Natural killer cell treated with Interleukin-12 subunit alpha and Interleukin-12 subunit beta and Interleukin-15 and Interleukin-18, amount 100 ng/mL, for 72 hours (primary cell): ENCODE data around the gene ITPKB. TPM values are rescaled to one million over a fixed set of nuclear protein-coding genes. Genes with fewer than 3 reads are reported as not detected.
A peak's percentile ranks its signal among the peaks of the same experiment; 100 is the strongest.

Experiments used
- ATAC-seq, 2 donors: fragments of 150-1000 bp; cut with Tn5 transposase in 1 of 2; sonication (Bioruptor Pico), chemical (Tn5 transposase) in 1 of 2; 2 replicates each; pipeline ENCODE4 v1.10.0; 2021
- DNase-seq: peaks from one replicate; pipeline ENCODE4 v3.0.0; 2022; ENCODE audit warnings: low spot score
- H3K27ac Mint-ChIP-seq, 2 donors: 1 replicate in 1 of 2; 2 replicates in 1 of 2; pipeline ENCODE4 v1.8.0; 2022; ENCODE audit warnings: mixed read lengths in 2 of 2, mild to moderate bottlenecking in 1 of 2, moderate library complexity in 1 of 2
- H3K27me3 Mint-ChIP-seq, 2 donors: 1 replicate in 1 of 2; 2 replicates in 1 of 2; pipeline ENCODE4 v1.8.0; 2022; ENCODE audit warnings: mixed read lengths in 2 of 2
- H3K36me3 Mint-ChIP-seq: one replicate; pipeline ENCODE4 v1.8.0; 2022; ENCODE audit warnings: mixed read lengths
- H3K4me1 Mint-ChIP-seq, 2 donors: 1 replicate in 1 of 2; 2 replicates in 1 of 2; pipeline ENCODE4 v1.8.0; 2022; ENCODE audit warnings: low read depth in 2 of 2, mixed read lengths in 2 of 2, mild to moderate bottlenecking in 1 of 2
- H3K4me3 Mint-ChIP-seq: one replicate; pipeline ENCODE4 v1.8.0; 2022; ENCODE audit warnings: mixed read lengths
- H3K9me3 Mint-ChIP-seq: 2 replicates; pipeline ENCODE4 v1.8.0; 2022; ENCODE audit warnings: mixed read lengths
- total RNA-seq, 2 donors: library from RNA; stranded (reverse); gene quantifications; one replicate each; pipeline ENCODE4 v1.2.3, GENCODE V29; 2022

Gene ITPKB
- total RNA-seq, 2 donors from 2014 or later = 27.2 to 35.2 TPM

DNA sequence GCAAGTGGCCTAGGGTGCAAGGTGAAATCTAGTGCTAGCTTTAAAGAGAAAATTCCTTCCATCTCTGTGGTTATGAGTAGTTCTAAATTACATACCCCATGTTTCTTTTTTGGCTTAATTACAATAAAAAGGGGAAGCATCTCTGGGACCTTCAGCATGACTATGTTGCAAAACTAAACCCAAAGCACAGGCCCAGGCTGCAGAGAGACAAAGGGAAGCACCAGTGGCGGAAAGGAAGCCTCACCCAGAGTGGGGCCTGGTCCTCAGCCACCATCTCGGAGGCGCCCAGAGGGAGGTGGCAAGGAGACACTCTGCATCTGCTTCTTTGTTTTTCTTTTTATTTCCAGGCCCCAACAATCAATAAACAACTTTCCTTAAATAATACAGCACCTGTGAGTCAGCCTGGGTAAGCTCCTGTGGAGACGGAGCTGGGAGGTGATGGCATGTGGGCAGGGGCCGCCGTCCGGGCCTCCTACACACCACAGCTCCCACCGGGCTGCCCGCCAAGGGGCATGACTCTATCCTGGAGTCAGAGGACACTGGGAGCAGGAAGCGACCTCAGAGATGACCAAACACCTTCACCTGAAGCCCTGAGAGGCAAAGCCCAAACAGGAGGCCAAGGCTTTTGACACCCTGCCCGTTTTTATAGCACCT lies 21.7 kb downstream of the ITPKB start:
- peak in 1 of 2 donors; percentile 34 for ATAC-seq
- H3K27me3 Mint-ChIP-seq = no peaks in the 10 kb centered on the region
- peaks cover 43 to 47% of the 10 kb centered on the region in 2 donors for H3K4me1 Mint-ChIP-seq
- H3K4me3 Mint-ChIP-seq = no peak overlapping the region
- H3K9me3 Mint-ChIP-seq = peaks cover 6% of the 10 kb centered on the region
- no peak for DNase-seq
- peaks cover 6% of the 10 kb centered on the region for H3K36me3 Mint-ChIP-seq
- H3K27ac Mint-ChIP-seq = peak overlapping the region; percentile 64 to 88

DNA sequence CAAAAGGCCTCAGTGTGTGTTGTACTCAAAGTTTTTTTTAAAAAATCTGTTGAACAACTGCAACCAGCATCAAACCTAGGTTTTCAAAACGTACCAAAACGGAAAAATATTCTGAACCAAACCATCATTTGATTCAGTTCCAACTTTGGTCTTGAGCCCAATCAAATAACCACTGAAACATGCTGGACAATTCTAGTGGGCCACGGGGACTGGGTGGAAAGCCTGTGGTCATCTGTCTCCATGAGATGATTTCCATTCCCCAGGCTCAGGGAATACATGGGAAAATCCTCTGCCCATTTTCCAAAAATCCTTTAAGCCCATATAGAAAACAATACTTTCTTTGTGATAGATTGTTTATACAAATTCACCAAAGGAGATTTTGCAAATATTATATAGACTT lies 22.5 kb downstream of the ITPKB start:
- Mint-ChIP-seq H3K27ac (peak overlapping the region; percentile 64 to 88), H3K9me3 (peaks cover 6% of the 10 kb centered on the region), H3K4me1 (peaks cover 51 to 54% of the 10 kb centered on the region in 2 donors), H3K36me3 (peaks cover 6% of the 10 kb centered on the region), H3K27me3 (no peaks in the 10 kb centered on the region), H3K4me3 (no peak overlapping the region)
- no peak for ATAC-seq
- DNase-seq = no peak

DNA sequence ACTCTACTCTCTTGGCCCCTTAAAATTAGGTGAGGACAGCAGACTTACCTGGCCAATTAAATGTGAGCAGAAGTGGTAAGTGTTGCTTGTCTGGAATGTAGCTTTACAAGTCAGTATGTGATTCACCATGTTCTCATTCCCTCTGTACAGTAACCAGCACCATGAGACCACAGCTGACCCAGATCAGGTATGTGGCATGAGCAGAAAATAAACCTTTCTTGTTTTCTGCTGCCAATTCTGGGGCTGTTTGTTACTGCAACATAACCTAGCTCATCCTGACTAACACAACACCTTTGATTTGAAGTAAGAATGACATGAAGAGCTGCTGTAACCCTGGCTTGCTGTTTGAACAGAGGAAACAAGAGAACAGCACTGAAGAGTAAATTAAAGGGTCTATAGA lies 24.9 kb downstream of the ITPKB start:
- Mint-ChIP-seq H3K4me1 (peaks cover 67 to 69% of the 10 kb centered on the region in 2 donors), H3K27ac (peak overlapping the region; percentile 89 to 94), H3K9me3 (peaks cover 6% of the 10 kb centered on the region), H3K27me3 (no peaks in the 10 kb centered on the region), H3K4me3 (no peak overlapping the region), H3K36me3 (peaks cover 6% of the 10 kb centered on the region)
- DNase-seq = no peak
- no peak for ATAC-seq

DNA sequence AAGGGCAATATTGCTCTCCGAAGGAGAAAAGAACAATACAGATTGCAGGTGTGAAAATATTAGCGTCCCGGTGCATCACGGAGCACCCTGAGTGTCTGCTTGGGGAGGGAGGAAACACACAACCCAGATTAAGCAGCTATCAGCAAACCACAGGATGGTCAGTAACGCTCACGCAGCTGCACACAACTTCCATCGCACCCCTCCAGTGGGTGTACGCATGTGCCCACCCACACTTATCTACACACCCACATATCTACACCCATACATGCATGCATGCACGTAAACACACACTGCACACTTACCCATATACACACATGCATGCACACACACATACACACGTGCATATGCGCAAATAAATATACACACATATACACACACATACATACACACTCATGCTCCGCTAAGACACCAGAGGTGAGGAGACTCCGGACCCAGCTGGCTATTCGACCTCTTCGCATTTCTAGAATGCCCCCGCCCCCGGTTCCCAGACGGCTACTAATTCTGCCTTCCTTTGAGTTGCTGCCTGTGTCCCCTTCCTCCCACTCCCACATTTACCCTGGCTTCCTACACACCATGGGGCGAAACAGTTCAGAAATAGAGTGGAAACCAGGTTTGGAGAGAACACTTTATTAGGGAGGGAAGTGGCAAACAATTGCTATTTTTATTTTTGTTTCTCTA lies 26.2 kb downstream of the ITPKB start:
- H3K4me1 Mint-ChIP-seq = peaks cover 74 to 78% of the 10 kb centered on the region in 2 donors
- DNase-seq (no peak), ATAC-seq (peak in 1 of 2 donors; percentile 22)
- peak overlapping the region; percentile 89 to 94 for H3K27ac Mint-ChIP-seq
- peaks cover 6% of the 10 kb centered on the region for H3K9me3 Mint-ChIP-seq
- H3K27me3 Mint-ChIP-seq = peaks cover 0 to 2% of the 10 kb centered on the region in 2 donors
- H3K36me3 Mint-ChIP-seq = peaks cover 6% of the 10 kb centered on the region
- H3K4me3 Mint-ChIP-seq = peak overlapping the region; percentile 73

DNA sequence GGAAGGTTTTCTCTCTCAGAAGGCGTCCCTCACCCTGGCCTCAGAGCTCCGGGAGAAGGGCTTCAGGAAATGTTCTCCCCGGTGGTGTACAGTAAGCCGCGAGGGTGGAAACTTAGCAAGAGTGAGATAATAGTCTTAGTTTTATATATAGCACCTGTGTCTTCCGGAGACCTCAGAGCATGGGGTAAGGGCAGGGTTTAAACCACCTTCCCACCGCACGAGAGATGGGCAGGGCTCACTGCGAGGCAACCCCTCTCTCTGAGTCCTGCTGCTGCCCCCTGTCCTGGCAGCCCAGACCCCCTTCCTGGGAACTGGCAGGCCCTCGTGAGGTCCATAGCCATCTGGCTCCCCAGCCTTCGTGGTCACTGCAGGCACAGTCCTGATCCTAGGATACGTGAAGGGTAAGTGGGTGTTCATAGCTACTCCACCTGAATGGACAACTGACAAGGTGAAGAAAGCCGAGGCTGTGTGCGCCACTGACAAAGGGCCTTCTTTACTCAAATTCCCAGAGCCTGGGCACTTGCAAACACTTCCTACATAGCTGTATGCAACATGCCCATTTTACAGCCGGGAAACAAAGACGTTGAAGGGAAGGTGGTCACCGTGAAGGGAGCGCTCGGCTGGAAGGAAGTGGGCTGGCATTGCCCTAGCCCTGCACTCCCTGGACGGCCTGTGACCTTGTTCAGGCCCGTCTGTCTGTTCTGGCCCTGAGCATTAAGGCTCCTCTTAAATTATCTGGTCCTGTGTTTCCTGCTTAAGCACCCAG lies 26.9 kb downstream of the ITPKB start:
- Mint-ChIP-seq H3K4me3 (peak overlapping the region; percentile 73), H3K4me1 (peaks cover 76 to 77% of the 10 kb centered on the region in 2 donors), H3K27ac (peak overlapping the region; percentile 89 to 94), H3K36me3 (peaks cover 6% of the 10 kb centered on the region), H3K9me3 (peaks cover 6% of the 10 kb centered on the region), H3K27me3 (peaks cover 0 to 2% of the 10 kb centered on the region in 2 donors)
- ATAC-seq (peak; percentile 71 to 79), DNase-seq (no peak)

DNA sequence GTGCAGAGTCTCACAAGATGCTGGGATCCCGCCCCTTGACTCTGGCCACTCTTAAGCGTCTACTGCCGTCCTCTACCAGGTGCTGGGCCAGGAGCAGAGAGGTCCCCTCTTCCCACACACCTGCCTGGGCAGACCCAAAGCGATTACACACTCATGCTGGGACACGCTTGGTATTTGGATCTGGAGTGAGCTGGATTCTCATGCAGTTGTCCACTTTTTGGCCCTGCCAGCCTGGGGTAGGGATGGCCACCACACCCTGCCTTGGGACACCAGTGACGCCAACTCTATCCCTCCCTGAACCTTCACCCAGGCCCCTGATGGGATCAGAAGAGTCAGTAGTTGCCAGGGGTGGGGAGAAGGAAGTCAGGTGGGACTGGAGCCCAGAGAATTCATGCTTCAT lies 28.6 kb downstream of the ITPKB start:
- Mint-ChIP-seq H3K27me3 (peaks cover 0 to 2% of the 10 kb centered on the region in 2 donors), H3K27ac (peak overlapping the region; percentile 94 to 96), H3K4me3 (no peak overlapping the region), H3K9me3 (peaks cover 6% of the 10 kb centered on the region), H3K4me1 (peaks cover 77 to 78% of the 10 kb centered on the region in 2 donors), H3K36me3 (peaks cover 10% of the 10 kb centered on the region)
- DNase-seq = no peak
- ATAC-seq = no peak

DNA sequence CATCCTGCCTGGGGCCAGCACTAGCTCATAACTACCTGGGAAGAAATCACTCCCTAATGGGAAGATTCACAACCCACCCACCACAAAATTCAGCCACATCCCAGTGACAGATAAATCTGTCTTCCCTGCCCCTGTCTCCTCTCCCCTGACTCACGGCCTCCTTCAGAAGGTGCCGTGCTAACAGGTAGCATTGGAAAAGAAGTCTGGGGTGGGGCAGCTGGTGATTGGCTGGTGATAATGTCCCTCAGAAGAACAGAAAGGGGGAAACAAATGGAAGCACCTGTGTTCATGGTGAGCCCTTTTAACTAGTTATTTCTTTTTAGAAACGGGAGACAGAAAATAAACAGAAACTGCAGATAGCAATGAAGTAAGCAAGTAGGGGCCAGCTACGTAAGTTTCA lies 29.1 kb downstream of the ITPKB start:
- Mint-ChIP-seq H3K36me3 (peaks cover 10% of the 10 kb centered on the region), H3K27ac (peak overlapping the region; percentile 94 to 96), H3K4me1 (peaks cover 74% of the 10 kb centered on the region in 2 donors), H3K4me3 (peak overlapping the region; percentile 15), H3K27me3 (peaks cover 0 to 2% of the 10 kb centered on the region in 2 donors), H3K9me3 (peaks cover 6% of the 10 kb centered on the region)
- ATAC-seq (no peak), DNase-seq (no peak)

DNA sequence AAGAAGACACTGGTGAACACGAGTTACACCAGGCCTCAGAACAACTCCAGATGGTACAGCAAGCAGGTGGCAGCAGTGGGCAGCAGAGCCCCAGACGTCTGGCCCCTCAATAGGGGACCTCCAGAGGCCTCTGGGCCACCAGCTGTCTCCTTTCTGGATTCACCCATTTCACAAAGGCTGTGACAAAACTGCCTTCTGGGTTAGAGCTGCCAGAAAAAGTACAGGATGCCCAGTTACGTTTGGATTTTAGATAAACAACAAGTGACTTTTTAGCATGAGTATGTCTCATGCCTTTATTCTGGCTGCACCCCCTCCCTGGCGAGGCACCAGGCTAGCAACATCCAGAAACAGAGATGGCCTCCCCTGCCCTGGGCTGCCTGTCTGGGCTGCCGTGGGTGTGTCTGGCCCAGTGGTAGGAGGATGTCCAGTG lies 30.1 kb downstream of the ITPKB start:
- Mint-ChIP-seq H3K4me3 (peak overlapping the region; percentile 63), H3K27ac (peak overlapping the region; percentile 94 to 96), H3K27me3 (peaks cover 0 to 2% of the 10 kb centered on the region in 2 donors), H3K9me3 (no peaks in the 10 kb centered on the region), H3K36me3 (peaks cover 4% of the 10 kb centered on the region), H3K4me1 (peaks cover 69 to 73% of the 10 kb centered on the region in 2 donors)
- DNase-seq (no peak), ATAC-seq (peak in 1 of 2 donors; percentile 20)

DNA sequence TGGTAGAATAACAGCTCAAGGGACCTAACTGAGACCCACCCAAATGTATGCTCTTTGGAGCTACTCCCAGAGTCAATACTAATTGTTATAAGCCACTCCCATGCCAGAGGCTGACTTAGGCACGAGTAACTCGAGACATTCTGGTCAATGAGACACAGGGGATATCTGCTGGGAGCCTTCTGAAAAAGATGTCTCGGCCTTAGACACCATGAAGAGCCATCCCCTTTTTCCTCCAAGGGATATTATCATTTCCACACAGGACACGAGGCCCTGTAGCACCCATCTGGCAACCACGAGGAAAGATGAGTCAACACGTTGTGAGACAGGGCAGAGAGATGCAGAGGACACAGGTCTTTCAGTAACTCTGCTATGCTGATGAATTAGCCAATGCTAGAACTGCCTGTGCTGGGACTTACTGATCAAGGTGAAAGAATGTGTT lies 30.7 kb downstream of the ITPKB start:
- ATAC-seq (peak; percentile 65 to 69), DNase-seq (no peak)
- Mint-ChIP-seq H3K27me3 (peaks cover 0 to 2% of the 10 kb centered on the region in 2 donors), H3K4me3 (peak overlapping the region; percentile 63), H3K36me3 (peaks cover 4% of the 10 kb centered on the region), H3K9me3 (no peaks in the 10 kb centered on the region), H3K27ac (peak overlapping the region; percentile 94 to 96), H3K4me1 (peaks cover 63 to 73% of the 10 kb centered on the region in 2 donors)

DNA sequence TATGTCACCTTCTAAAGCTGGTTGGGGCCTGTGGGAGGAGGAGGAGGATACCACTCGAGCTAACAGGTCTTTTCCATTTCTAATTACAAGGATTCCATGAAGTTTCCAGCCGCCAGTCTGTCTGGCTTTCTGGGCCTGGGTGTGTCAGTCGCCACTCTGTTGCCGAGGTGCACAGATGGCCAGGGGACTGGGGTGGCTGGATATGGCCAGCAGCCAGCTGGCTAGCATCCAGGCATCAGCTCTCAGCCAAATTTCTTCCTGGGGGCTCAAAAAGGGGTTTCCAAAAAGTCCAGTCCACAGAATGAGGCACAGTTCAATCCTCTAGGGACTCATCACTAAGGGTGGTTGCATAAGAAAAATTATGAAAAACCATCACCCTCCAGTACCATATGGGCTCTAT lies 32.4 kb downstream of the ITPKB start:
- Mint-ChIP-seq H3K4me3 (no peak overlapping the region), H3K9me3 (no peaks in the 10 kb centered on the region), H3K27ac (no peak overlapping the region), H3K27me3 (peaks cover 0 to 2% of the 10 kb centered on the region in 2 donors), H3K4me1 (peaks cover 57 to 68% of the 10 kb centered on the region in 2 donors), H3K36me3 (peaks cover 4% of the 10 kb centered on the region)
- DNase-seq (no peak), ATAC-seq (no peak)

DNA sequence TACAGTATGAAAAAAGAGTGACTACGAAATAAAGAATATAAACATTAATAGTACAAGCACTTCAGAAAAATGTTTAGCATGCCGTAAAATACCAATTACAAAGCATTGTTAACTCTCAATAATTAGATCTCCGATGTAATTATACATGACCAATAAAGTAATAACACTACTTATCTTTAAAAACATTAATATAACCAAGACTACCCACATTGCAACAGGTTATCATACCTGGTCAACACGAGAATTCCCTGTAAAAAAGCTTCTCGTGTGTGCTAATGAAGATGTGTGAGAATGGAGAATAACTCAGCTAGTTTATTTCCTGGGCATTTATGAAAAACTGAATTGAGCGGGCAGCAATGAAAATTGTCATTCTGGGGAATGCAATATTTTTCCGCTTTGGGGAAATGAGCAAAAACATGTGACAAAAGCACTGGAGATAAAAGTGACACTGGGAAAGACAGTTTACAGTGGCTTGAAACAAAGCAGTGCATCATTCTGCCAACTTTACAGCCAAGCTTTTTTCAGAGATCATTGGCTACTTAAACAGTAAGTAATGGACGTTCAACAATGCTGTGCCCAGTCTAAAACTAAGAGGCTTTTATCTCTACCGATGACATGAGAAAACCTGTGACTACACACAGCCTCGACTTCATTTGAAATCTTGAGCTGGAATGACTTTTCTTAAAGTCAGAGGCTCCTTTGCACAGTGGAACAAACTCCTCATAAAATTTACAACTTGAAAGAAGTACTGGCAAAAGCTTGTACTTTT lies 34.7 kb downstream of the ITPKB start:
- Mint-ChIP-seq H3K4me3 (peak overlapping the region; percentile 73), H3K27ac (peak overlapping the region; percentile 80 to 84), H3K36me3 (peaks cover 4% of the 10 kb centered on the region), H3K4me1 (peaks cover 49 to 58% of the 10 kb centered on the region in 2 donors), H3K27me3 (peaks cover 0 to 2% of the 10 kb centered on the region in 2 donors), H3K9me3 (no peaks in the 10 kb centered on the region)
- DNase-seq (no peak), ATAC-seq (no peak)

DNA sequence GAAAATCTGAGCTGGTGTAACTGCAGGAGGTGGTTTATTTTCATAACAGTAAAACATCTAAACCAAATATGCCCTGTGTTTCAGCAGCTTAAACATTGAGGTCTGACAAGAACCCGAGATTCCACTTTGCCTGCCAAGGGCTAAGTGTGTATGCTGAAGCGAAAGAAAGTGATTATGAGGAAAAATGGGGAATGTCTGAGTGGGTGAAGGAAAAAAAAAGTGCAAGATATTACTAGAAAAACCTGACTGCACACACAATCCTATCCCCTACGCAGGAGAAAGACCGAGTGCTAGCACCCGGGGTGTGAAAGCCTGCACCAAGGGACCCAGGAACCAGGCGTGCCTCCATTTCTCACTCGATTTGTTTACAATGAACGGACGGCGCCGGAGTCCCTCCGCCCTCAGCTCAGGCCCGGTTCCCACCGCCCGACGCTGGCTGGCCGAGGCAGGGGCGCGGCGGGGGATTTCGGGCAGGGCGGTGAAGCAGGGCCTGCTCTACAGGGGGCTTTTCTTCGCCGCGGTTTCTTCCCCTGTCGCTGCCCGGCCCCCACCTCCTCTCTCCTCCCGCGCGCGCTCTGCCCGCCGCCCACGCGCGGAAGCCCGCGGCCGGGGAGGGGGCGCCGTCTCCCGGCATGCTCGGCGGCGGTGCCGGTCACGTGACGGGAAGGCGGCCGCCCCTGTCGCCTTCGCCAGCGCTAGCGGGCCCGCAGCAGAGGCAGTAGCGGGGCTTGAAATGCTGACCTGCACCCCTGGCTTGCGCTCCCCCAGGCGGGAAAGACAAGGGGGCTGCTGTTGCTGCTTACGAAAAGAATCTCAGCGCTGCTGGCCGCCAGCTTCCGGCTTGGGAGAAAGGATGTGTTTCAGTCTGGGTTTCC lies 35.9 kb downstream of the ITPKB start:
- Mint-ChIP-seq H3K9me3 (no peaks in the 10 kb centered on the region), H3K4me3 (peak overlapping the region; percentile 86), H3K36me3 (peaks cover 4% of the 10 kb centered on the region), H3K4me1 (peaks cover 47 to 56% of the 10 kb centered on the region in 2 donors), H3K27me3 (no peaks in the 10 kb centered on the region), H3K27ac (peak overlapping the region; percentile 80 to 84)
- ATAC-seq = peak; percentile 93
- DNase-seq = peak; percentile 91
